ENCODE results near the gene RECQL.
"Not testable (repeated sequence)": the region's sequence is repeated elsewhere in the genome, so short reads cannot be mapped to it uniquely, and the experiment has no call there.

The RECQL gene

DNA sequence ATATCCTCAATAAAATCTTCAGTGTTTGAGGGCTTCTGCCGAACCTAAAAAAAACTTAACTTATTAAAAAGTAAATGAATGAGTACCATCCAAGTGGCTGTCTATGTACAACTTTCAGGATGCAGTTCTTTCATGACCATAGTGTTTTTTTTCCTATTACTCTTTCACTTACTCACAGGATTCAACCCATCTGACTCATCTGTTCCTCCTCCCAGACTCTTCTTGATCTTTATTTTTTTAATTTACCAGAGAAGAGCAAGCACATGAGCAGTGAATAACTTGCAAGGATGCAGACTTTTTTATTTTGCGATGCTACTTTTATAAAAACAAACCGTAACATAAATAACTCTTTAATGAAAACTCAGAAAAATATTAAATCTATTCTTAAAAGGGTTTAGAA, 24.5 kb downstream of the RECQL start:
- TF ChIP-seq, protein P1, sequence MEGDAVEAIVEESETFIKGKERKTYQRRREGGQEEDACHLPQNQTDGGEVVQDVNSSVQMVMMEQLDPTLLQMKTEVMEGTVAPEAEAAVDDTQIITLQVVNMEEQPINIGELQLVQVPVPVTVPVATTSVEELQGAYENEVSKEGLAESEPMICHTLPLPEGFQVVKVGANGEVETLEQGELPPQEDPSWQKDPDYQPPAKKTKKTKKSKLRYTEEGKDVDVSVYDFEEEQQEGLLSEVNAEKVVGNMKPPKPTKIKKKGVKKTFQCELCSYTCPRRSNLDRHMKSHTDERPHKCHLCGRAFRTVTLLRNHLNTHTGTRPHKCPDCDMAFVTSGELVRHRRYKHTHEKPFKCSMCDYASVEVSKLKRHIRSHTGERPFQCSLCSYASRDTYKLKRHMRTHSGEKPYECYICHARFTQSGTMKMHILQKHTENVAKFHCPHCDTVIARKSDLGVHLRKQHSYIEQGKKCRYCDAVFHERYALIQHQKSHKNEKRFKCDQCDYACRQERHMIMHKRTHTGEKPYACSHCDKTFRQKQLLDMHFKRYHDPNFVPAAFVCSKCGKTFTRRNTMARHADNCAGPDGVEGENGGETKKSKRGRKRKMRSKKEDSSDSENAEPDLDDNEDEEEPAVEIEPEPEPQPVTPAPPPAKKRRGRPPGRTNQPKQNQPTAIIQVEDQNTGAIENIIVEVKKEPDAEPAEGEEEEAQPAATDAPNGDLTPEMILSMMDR (IDR thresholded peaks at IDR 0.05; ENCODE audit: insufficient read depth, low read length, poor library complexity, severe bottlenecking) = no peak
- H3K4me3 ChIP-seq (replicated peaks; ENCODE audit: low read depth, low read length) = no peak overlapping the region
- peaks cover 12% of the 10 kb centered on the region for H3K36me3 ChIP-seq (ENCODE audit: control insufficient read depth, insufficient read depth, low read length)
- H3K27me3 ChIP-seq (replicated peaks; ENCODE audit: control insufficient read depth, insufficient read depth, low read length) = no peaks in the 10 kb centered on the region
- DNase-seq (ENCODE audit: extremely low read depth, insufficient read length) = no peak

DNA sequence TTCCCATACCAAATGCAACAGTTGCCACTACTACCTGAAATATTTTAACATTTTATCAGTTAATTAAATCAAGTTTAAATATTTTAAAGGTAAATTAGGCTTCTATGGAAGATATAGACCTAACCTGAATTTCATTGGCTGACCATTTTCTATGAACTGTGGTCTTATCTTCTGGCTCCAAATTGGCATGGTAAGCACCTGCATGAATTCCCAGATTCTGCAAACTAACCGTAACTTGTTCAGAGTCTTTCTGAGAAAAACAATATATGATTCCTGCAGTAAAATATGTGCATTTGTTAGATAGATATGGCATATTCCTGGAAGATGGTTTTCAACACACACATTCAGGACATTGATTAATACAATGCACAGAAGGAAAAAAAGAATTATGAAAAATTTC, 25.9 kb downstream of the RECQL start:
- H3K4me3 ChIP-seq (replicated peaks; ENCODE audit: low read depth, low read length) = no peak overlapping the region
- no peaks in the 10 kb centered on the region for H3K27me3 ChIP-seq (replicated peaks; ENCODE audit: control insufficient read depth, insufficient read depth, low read length)
- DNase-seq (ENCODE audit: extremely low read depth, insufficient read length) = no peak
- TF ChIP-seq, protein P1 (IDR thresholded peaks at IDR 0.05; ENCODE audit: insufficient read depth, low read length, poor library complexity, severe bottlenecking) = no peak
- peaks cover 11% of the 10 kb centered on the region for H3K36me3 ChIP-seq (ENCODE audit: control insufficient read depth, insufficient read depth, low read length)

DNA sequence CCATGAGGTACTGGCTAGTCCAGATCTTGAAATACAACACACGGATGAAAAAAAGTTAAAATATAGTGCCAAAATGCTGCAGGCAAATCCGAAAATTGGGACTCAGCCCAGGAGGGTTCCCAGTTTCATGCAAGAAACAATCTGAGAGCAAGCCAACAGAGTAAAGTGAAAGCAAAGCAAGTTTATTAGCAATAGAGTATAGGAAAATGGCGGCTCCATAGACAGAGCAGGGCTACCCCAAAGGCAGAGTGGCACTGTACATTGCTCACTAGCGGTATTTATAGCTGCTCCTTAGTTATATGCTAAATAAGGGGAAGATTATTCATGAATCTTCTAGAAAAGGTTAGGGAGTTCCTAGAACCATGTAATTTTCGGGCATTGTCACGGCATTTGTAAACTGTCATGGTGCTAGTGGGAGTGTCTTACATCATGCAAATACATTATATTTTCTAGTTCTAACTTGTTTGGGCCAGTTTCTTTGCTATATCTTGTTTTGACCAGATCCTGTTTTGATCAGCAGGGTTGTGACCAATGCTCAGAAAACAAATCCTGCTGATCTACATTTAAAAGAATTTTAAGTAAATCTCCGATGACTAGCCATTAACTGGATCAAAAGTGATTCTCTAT, 29.1 kb downstream of the RECQL start:
- no peaks in the 10 kb centered on the region; the same call in none of the 2 replicates for H3K36me3 ChIP-seq (ENCODE audit: control insufficient read depth, insufficient read depth, low read length)
- TF ChIP-seq, protein P1 (IDR thresholded peaks at IDR 0.05; ENCODE audit: insufficient read depth, low read length, poor library complexity, severe bottlenecking) = no peak
- H3K27me3 ChIP-seq (replicated peaks; ENCODE audit: control insufficient read depth, insufficient read depth, low read length) = no peaks in the 10 kb centered on the region
- no peak overlapping the region for H3K4me3 ChIP-seq (replicated peaks; ENCODE audit: low read depth, low read length)
- DNase-seq (ENCODE audit: extremely low read depth, insufficient read length) = no peak

DNA sequence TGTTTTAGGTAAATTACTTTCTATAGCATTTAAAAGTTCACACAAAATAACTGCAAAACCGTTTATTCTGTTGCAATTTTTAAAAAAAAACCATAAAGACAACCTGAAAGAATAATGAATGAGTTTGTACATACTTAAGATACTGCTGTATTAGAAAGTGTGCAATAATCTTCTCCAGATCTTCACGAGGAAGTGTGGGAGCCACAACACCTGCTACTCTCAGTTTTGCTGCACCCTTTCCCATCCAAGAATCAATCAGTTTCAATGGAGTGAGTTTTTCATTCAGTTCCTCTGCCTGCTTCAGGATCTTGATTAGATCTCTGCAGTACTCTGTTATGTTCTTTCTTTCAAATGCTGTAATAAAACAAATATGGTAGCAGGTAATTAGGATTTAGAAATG, 30.1 kb downstream of the RECQL start:
- H3K4me3 ChIP-seq (replicated peaks; ENCODE audit: low read depth, low read length) = no peak overlapping the region
- DNase-seq (ENCODE audit: extremely low read depth, insufficient read length) = no peak
- H3K36me3 ChIP-seq (ENCODE audit: control insufficient read depth, insufficient read depth, low read length) = no peaks in the 10 kb centered on the region; the same call in none of the 2 replicates
- TF ChIP-seq, protein P1 (IDR thresholded peaks at IDR 0.05; ENCODE audit: insufficient read depth, low read length, poor library complexity, severe bottlenecking) = no peak
- H3K27me3 ChIP-seq (replicated peaks; ENCODE audit: control insufficient read depth, insufficient read depth, low read length) = no peaks in the 10 kb centered on the region

DNA sequence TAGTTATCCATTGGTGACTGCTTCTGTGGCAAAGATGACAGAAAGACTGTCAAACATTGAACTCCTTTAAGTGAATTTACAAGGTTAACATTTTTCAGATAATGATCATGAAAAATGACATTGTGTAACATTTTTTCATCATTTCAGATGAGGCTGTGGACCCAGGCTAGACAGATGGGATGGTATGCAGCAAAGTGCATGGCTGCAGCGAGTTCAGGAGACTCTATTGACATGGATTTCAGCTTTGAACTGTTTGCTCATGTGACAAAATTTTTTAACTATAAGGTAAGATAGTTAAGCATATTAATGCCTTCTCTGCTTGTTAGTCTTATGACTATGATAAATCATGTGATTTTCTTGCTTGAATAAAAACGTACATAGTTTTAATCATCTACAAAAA, 34.1 kb downstream of the RECQL start:
- not testable (repeated sequence) for H3K4me3 ChIP-seq (replicated peaks; ENCODE audit: low read depth, low read length); DNase-seq (ENCODE audit: extremely low read depth, insufficient read length); H3K36me3 ChIP-seq (ENCODE audit: control insufficient read depth, insufficient read depth, low read length); H3K27me3 ChIP-seq (replicated peaks; ENCODE audit: control insufficient read depth, insufficient read depth, low read length)

DNA sequence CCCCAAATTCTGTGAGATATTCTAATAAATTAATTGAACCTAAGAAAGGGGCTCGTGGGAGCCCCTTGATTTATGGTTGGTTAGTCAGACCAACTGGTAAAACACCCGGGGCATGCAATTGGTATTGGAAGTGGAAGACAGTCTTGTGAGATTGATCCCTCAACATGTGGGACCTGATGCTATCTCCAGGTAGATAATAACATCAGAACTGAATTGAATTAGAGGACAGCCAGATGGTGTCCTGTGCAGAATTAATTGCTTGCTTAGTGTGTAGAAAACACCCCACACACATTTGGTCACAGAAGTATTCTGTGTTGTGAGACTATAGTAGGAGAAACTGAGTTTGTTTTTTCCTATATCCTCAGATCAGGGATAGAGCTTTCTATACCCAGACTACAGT, 42.0 kb downstream of the RECQL start:
- Histone ChIP-seq H3K36me3 (ENCODE audit: control insufficient read depth, insufficient read depth, low read length) (peaks cover 7% of the 10 kb centered on the region), H3K27me3 (replicated peaks; ENCODE audit: control insufficient read depth, insufficient read depth, low read length) (no peaks in the 10 kb centered on the region), H3K4me3 (replicated peaks; ENCODE audit: low read depth, low read length) (no peak overlapping the region)
- no peak for DNase-seq (ENCODE audit: extremely low read depth, insufficient read length)
- TF ChIP-seq, protein P1 (IDR thresholded peaks at IDR 0.05; ENCODE audit: insufficient read depth, low read length, poor library complexity, severe bottlenecking) = no peak
